ENCODE results near the gene MORF4L2. TPM values are rescaled to one million over a fixed set of nuclear protein-coding genes. Genes with fewer than 3 reads are reported as not detected.
A peak's percentile ranks its signal among the peaks of the same experiment; 100 is the strongest.

The MORF4L2 gene
- total RNA-seq, 1 experiment from 2014 or later: 427 TPM

DNA sequence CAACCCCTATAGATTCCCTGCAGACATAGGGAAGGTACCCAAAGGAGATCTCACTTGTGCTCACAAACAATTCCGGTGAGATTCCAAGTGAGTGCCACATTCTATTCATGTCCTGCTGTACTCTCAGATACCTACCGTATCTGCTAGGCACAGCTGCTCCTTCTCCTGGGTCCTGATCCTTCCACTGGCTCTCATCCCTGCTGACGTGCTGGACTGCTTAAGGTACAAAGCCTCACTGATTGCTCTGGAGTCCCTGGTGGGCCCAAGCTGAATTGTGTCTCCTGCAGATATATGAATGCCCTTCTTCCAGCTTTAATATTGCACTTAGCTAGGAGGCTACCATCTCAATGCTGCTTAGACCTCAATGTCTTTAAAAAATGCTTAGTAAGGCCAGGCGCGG, 55.4 kb downstream of the MORF4L2 start:
- DNase-seq (ENCODE audit: low spot score): no peak

DNA sequence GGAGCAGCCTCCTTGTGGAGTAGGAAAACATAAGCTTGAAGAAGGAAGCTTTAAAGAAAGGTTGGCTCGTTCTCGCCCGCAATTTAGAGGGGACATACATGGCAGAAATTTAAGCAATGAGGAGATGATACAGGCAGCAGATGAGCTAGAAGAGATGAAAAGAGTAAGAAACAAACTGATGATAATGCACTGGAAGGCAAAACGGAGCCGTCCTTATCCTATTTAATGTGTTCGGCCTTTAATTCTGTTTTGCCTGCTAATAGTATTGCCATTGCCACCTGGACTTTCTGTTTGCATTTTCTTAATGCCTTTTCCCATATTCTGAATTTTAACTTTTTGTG, 56.4 kb downstream of the MORF4L2 start:
- no peak for DNase-seq (ENCODE audit: low spot score)

GRCh38 chrX:103629318-103630170, 57.0 kb downstream of the MORF4L2 start:
- peak; percentile 31 for DNase-seq (ENCODE audit: low spot score)

GRCh38 chrX:103628386-103629317, 57.8 kb downstream of the MORF4L2 start, which contains the start of gene TCEAL1:
TCEAL1 (plus strand) TSS chrX:103628975; CDS start chrX:103629917, 942 bp downstream.
- DNase-seq (ENCODE audit: low spot score): no peak

DNA sequence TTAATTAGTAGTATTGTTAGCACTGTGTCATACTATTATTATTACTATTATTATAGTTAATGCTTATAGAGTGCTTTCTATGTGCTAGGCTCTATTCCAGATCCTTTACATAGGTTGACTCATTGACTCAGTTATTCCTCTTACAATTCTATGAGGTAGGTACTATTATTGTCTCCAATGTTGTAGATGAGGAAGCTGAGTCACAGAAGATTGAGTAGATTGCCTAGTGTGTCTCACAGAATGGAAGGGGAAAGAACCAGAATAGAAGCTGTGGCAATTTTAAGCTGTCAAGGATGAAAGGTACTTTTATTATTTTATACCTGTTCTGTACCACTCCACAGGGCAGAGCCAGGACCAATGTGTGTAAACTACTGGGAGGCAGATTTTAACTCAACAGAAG, 59.6 kb downstream of the MORF4L2 start:
- DNase-seq (ENCODE audit: low spot score): no peak

Other genes with a start within 250 kb of the MORF4L2 start
- not detected in 2 replicates for gene RAB40A, start 167.2 kb downstream of the MORF4L2 start, total RNA-seq (2014; rRNA removed; shearing (Covaris generic))
- gene TCEAL4, start 101.2 kb downstream of the MORF4L2 start, total RNA-seq (2014; rRNA removed; shearing (Covaris generic)): 63.3 and 63.9 TPM in 2 replicates
- 15.7 and 16.9 TPM in 2 replicates for gene TCEAL3, start 78.7 kb downstream of the MORF4L2 start, total RNA-seq (2014; rRNA removed; shearing (Covaris generic))
- 26.3 and 43.2 TPM in 2 replicates for gene TCEAL1, start 57.7 kb downstream of the MORF4L2 start, total RNA-seq (2014; rRNA removed; shearing (Covaris generic))
- not detected in 2 replicates for gene TMEM31, start 24.2 kb upstream of the MORF4L2 start, total RNA-seq (2014; rRNA removed; shearing (Covaris generic))
- not detected in 2 replicates for gene PLP1, start 90.1 kb upstream of the MORF4L2 start, total RNA-seq (2014; rRNA removed; shearing (Covaris generic))
- gene RAB9B, start 145.6 kb upstream of the MORF4L2 start, total RNA-seq (2014; rRNA removed; shearing (Covaris generic)): 0.96 and 3.3 TPM in 2 replicates